RWPE1 (cell line): ENCODE data around the gene SIRT7.
A peak's percentile ranks its signal among the peaks of the same experiment; 100 is the strongest.

Source experiments
- CTCF ChIA-PET: fragments of 350-600 bp; sonication (Branson Sonifier 250); formaldehyde crosslinking; extraction: SDS; loops from one replicate; lab custom pipeline; 2021; lab: Yijun Ruan, JAX
- POLR2A ChIA-PET: fragments of 400-600 bp; formaldehyde crosslinking; extraction: SDS; loops from one replicate; lab custom pipeline; 2020; ENCODE audit warnings: antibody characterized with exemption; ENCODE audit not compliant: low non-redundant PET; lab: Yijun Ruan, JAX
- DNase-seq: peaks from one replicate; pipeline ENCODE4 v3.0.0; 2012; ENCODE audit warnings: low spot score
- H3K27ac ChIP-seq: fragments of 450-650 bp; 2 replicates; pipeline ENCODE4 v1.5.1; 2017
- CTCF ChIP-seq: fragments of 450-650 bp; conservative IDR thresholded peaks from 2 replicates; pipeline ENCODE4 v1.5.1; 2017; ENCODE audit warnings: low read depth, mild to moderate bottlenecking

The SIRT7 gene

DNA sequence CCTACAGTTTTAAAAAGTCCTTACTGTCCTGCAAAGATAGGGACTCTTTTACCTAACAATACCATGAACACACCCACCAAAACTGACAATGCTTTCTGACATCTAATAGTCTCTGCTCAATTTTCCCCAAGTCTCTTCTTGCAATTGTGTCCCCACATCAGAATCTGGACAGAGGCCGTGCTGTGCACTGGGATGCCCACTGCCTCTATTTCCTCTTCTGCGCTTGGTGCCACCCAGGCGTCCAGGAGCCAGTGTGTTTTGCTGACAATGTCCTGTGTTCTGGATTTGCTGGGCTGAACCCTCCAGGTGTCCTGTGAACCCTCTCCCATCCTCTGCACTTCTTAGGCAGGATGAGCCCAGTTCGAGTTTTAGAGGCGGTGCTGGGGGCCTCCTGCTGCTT, 40.4 kb downstream of the SIRT7 start:
- peak overlapping the region; percentile 25 for H3K27ac ChIP-seq
- no peak for DNase-seq
- ChIA-PET POLR2A (no interaction called here), CTCF (no interaction called here)
- TF ChIP-seq CTCF, result no peak

GRCh38 chr17:81871387-81872230, 46.4 kb downstream of the SIRT7 start:
- peak; percentile 46 for TF ChIP-seq CTCF
- ChIA-PET CTCF (no interaction called here), POLR2A (no interaction called here)
- H3K27ac ChIP-seq, result peak overlapping the region; percentile 97
- DNase-seq, result peak; percentile 93

GRCh38 chr17:81870981-81871386, 47.0 kb downstream of the SIRT7 start, which contains the start of gene ARHGDIA:
Gene ARHGDIA, minus strand, starts transcription at chr17:81871337. Its CDS starts 1,407 bp downstream, at chr17:81869930.
- CTCF ChIA-PET, result no interaction called here
- peak within 1 kb of the TSS; percentile 97 for H3K27ac ChIP-seq
- no peak for DNase-seq
- TF ChIP-seq CTCF, result no peak
- POLR2A ChIA-PET, result no interaction called here

DNA sequence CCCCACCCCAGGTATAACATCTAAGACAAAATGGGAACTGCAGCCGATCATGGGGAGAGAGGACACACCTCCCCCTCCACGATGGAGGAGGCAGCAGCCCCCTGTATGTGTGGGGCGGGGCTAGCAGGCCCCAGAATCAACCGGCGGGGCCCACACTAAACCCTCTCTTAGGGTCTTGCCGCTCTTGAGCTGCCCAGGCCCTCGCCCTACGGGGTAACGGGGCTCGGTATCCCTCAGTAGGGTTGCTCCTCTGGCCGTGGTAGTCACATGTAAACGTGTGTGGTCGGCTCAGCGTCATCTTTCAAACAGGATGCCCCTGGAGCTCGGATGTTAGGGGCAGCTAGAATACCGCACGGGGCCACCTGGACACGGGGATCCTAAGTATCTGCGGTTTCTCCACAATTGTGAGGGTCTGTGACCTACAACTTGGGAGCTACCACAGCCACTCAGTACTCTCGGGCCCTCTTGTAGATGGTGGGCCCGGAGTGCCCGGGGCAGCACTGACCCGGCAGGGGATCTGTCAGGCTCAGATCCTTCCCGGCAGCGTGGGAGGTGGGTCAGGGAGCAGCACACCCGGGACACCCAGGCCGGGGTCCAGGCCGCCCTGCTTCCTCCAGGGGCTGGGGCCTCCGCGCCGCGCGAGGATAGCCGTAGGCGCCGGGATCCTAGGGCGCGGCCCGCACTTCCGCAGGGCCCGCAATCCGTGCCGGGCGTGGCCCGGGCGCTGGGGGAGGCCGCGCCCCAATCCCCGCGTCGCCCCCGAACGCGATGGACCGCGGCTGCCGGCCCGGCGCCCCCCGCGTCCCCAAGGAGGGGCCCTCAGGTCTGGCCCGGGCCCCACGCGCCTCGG, 47.6 kb downstream of the SIRT7 start:
- no peak for DNase-seq
- no peak for TF ChIP-seq CTCF
- POLR2A ChIA-PET, result interaction anchor here (0.7 kb wide), 1 partner anchor 9 kb away, joined by 3 read pairs; no protein-coding TSS in a partner anchor
- peak overlapping the region; percentile 97 for H3K27ac ChIP-seq
- CTCF ChIA-PET, result interaction anchor here (0.9 to 1.5 kb wide), 3 partner anchors 10 to 135 kb away, joined by 3 to 5 read pairs (median 4); partner anchors contain the start of gene P4HB

DNA sequence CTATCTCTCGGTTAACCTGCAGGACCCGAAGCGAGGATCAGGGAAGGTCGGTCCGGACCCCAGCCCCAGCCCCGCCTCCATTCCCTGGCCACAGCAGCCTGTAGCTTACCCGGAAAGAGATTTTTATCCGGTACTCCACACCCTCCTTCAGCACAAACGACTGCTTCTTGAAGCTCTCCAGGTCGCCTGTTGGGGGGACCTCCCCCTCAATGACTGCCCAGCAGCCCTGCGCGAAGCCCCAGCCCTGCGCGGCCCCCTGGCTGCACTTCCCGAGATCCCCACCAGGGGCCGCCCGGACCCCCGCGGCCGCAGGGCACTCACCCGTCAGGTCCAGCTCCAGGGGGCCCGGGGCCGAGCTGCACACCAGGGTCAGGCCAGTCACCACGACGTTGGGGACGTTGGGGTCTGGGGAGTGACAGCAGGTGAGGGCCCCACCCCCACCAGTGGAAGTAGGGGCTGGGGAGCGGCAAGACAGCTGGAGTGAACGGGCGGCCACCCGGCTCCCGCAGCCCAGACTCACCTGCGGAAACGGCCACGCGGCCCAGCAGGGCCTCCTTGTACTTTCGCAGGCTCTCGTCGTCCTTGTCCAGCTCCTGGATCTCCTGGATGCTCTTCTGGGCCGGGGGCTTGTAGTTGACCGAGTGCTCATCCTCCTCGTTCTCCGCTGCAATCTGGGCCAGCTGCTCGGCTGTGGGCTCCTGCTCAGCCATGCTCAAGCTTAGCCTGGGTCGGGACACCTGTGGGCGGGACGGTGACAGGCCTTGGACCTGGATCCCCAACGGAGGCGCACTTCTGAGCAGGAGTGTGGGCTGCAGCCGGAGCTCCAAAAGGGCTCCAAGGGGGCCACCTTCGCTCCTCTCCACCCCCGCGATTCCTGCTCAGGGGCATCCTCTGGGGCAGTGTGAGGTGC, 48.5 kb downstream of the SIRT7 start:
- peak; percentile 98 for TF ChIP-seq CTCF
- CTCF ChIA-PET, result interaction anchor here (0.6 to 1.5 kb wide), 8 partner anchors 9 to 272 kb away, joined by 3 to 5 read pairs (median 3); partner anchors contain the start of gene P4HB
- peak overlapping the region; percentile 97 for H3K27ac ChIP-seq
- no peak for DNase-seq
- POLR2A ChIA-PET, result interaction anchor here (0.5 to 0.8 kb wide), 3 partner anchors 8 to 23 kb away, joined by 3 to 4 read pairs (median 3); no protein-coding TSS in a partner anchor
